Left cardiac atrium (tissue), 4 donors: ENCODE measurements around the gene RAB13. TPM values are rescaled to one million over a fixed set of nuclear protein-coding genes. Genes with fewer than 3 reads are reported as not detected.
"Not testable (repeated sequence)": the region's sequence is repeated elsewhere in the genome, so short reads cannot be mapped to it uniquely, and the experiment has no call there.

Experiments
- ATAC-seq, 2 donors: fragments of 200-7000 bp; cut with Tn5 transposase; one replicate each; pipeline ENCODE4 v1.9.1; 2020; ENCODE audit warnings: mild to moderate bottlenecking in 2 of 2, moderate library complexity in 2 of 2
- DNase-seq: peaks from one replicate; pipeline ENCODE4 v3.0.0-alpha.2; 2020
- intact Hi-C, 2 donors: fragments of 100-400 bp; cut with DNase I; formaldehyde crosslinking; loops; one replicate each; pipeline versions ENCODE4 v1.14.1 to v1.15.1; 2022 to 2023
- long read RNA-seq: library from polyadenylated mRNA; unstranded; transcript quantifications from one replicate; pipeline ENCODE4 v2.0.0, GENCODE V29; 2021
- total RNA-seq, 2 donors: library from RNA; stranded (reverse); fragmentation: NEBNext Ultra II Directional; extraction: Animal tissue kit (Norgen Biotek cat#: 25700); gene quantifications; one replicate each; pipeline ENCODE4 v1.2.1, GENCODE V29; 2021
- donor health status: DM: no; HTN: yes; CAD: no.
- donor health status: DM: no; HTN: yes; CAD: no; lungs with severe emphysema.
- donor health status: DM: yes; HTN: yes; CAD: no.
- donor health status: Dilated cardiomyopathy.

RAB13 gene
- total RNA-seq = 10 to 100 TPM; 72.1 to 77.5 TPM
- long read RNA-seq, transcript RAB13-201 (8 exons, 1,176 nt) = major isoform, 16 of 17 reads
- long read RNA-seq, partial matches to known transcripts = 0 of 17 reads
- long read RNA-seq, other reads (novel, unspliced or antisense) = 0 of 17 reads

DNA sequence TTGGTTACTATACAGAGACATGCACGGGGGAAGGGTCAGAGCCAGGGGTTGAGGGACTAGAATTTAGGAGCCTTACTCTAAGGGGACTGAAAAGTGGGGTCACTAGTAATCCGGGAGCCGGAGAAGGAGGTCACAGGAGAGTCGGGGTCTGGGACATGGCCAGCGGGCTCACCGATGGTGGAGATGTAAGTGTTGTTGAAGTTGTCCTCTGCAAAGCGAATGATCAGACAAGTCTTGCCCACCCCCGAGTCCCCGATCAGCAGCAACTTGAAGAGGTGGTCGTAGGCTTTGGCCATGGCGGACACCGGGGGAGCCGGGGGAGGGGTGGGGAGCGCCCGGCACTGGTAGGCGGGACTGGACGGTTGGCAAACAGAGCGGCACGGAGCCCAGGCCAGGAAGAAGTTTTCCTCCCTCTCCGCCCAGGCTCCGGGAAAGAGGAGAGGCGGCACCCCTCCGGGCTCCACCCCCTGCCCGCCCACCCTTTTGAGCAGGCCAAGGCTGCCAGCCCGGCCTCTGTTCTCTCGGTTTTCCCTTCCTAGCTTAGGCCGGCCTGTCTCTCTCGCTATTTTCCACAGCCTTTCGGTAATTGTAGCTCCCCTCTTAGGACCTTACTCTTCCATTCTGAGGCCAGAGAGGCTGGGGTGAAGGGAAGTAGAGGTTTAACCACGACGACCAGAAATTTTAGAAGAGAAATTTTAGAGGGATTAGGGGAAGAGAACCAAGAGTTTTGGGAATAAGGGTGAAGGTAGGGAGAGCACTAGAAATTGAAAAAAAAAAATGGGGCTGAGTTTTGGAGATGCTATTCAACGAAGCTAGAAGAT lies at the start of gene RAB13:
TSS of gene RAB13 (minus strand) at position 399 of the 821 bp plus-strand sequence. CDS start at position 296, 103 bp downstream.
- intact Hi-C loops = loop anchor here (2.0 to 10.0 kb wide), 4 partner anchors 189 to 311 kb away; partner anchors contain the start of genes NPR1 (in 2 of the 2) and ILF2 (in 1 of the 2)
- ATAC-seq = peak; percentile 86 to 91

DNA sequence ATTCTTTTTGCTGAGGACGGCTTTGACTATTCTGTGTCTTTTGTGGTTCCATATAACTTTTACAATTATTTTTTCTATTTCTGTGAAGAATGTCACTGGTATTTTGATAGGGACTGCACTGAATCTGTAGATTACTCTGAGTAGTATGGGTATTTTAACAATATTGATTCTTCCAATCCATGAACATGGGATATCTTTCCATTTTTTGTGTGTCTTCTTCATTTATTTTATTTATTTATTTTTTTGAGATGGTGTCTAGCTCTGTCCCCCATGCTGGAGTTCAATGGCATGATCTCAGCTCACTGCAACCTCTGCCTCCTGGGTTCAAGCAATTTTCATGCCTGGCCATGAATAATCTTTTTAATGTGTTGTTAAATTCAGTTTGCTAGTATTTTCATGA lies 47.6 kb upstream of the RAB13 start:
- DNase-seq, ATAC-seq, intact Hi-C loops: not testable (repeated sequence)

More for the DNA sequence above, at the start of gene RAB13:
- DNase-seq = peak; percentile 91

DNA sequence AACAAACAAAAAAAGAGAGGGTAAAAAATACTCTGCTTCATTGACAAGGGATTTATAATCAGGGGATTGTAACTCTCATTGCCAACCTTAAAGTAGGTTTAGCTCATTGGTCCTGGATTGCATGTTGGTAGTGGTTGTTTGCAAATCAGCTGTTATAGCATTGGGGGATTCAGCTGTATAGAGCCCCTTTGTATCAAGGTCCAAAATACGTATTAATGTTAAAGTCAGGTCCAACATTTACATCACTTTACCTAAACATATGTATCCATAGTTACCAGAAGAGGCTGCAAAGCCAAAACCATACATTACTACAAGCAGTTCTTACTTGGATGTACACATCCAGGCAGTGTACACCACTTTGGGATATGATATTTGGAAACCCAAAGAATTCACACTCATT lies 33.8 kb upstream of the RAB13 start:
- no peak for ATAC-seq
- no peak for DNase-seq
- intact Hi-C loops = no loop called here

DNA sequence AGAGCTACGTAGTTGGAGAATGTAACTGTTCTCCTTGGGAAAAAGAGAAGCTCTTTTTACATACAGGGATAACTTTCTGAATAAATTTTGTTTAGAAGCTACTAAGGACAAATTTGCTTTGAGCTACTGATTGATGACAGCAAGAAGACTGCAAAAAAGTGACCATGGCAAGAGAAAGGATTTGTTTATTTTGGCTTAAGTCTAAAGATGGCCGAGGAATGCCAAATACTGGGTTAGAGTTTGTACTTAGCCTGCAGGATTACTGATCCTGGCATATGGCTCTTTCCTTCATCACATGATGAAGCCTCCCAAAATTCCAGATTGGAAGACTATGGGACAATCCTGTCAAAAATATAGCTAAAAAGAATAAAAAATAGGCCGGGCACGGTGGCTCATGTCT lies 33.1 kb upstream of the RAB13 start:
- no peak for DNase-seq
- no peak for ATAC-seq
- intact Hi-C loops = no loop called here

DNA sequence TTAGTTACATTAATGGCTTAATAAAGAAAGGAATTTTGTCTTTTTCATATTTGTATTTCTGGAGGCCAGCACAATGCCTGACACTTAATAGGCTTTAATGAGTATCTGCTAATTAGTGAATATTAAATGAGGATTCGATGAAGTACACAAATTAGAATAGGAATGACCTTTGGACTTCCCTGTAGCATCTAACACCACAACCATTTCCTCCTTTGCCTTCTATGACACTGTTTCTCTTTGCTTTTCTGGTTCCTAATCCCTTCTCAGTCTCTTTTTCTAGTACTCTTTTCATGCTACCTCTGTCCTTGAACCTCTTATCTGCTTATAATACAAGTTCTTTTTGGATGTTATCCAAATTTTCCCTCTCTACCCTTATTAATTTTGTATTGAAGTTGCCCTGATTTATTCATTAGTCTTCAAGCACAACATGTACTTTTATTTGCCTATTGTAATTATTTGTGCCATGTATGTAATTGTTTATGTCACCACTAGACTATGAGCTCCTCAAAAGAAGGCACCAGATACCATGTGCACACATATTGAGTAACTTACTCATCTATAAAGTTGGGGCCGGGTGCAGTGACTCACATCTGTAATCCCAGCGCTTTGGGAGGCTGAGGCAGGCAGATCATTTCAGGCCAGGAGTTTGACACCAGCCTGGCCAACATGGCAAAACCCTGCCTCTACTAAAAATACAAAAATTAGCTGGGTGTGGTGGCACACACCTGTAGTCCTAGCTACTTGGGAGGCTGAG lies 28.2 kb upstream of the RAB13 start:
- ATAC-seq (no peak), DNase-seq (no peak)
- intact Hi-C loops = no loop called here

DNA sequence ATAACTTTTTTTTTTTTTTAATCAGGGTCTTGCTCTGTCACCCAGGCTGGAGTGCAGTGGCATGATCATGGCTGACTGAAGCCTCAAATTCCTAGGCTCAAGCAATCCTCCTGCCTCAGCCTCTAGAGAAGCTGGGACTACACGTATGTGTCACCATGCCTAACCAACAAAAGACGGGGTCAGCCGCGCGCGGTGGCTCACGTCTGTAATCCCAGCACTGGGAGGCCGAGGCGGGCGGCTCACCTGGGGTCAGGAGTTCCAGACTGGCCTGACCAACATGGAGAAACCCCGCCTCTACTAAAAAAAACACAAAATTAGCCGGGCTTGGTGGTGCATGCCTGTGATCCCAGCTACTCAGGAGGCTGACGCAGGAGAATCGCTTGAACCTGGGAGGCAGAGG lies 26.4 kb upstream of the RAB13 start:
- intact Hi-C loops, ATAC-seq: not testable (repeated sequence)

DNA sequence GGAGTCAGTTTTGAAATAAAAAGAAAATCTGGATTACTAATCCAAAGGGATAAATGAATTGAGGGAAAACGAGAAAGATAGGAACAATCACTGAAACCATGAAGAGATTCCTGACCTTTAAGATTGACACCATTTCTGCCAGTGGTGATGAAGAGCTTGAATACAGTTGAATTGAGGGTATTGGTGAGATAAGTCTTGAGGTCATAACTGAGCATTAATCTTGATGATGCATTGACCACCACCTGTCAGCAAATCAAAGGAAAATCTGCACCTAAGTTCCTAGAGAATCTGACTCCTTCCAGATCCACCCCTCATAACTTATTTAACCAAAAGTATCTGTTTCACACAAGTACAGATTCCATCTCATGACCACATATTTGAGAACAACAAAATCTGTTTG lies 26.0 kb upstream of the RAB13 start:
- intact Hi-C loops = no loop called here
- no peak for DNase-seq
- no peak for ATAC-seq

More for the DNA sequence above, 26.4 kb upstream of the RAB13 start:
- not testable (repeated sequence) for DNase-seq

DNA sequence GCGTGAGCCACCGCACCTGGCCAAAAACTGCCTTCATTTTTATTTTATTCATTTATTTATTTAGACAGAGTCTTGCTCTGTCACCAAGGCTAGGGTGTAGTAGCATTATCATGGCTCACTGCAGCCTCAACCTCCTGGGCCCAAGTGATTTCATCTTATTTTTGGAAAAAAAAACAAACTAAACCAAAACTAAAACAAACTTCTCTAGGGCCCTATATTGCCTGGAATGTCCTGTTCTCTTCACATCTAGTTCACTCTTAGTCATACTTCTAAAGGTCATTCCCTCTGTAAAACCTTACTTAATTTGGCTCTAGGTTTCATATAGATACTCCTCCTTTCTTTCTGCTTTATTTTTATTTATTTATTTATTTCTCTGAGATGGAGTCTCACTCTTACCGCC lies 20.0 kb upstream of the RAB13 start:
- intact Hi-C loops = no loop called here
- no peak for ATAC-seq
- no peak for DNase-seq

DNA sequence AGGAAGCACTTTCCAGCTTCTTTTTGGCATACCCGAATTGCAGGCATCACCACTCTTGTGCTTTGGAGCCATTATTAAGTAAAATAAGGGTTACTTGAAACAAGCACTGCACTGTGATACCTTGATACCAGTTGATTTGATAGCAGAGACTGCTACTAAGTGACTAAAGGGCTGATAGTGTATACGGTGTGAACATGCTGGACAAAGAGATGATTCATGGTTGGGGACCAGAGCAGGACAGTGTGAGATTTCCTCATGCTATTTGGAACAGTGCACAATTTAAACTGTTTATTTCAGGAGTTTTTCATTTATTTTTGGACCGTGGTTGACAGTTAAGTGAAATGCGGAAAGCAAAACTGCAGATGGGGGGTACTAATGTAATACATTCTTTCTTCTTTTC lies 14.3 kb upstream of the RAB13 start:
- ATAC-seq (no peak), DNase-seq (no peak)
- intact Hi-C loops = no loop called here

DNA sequence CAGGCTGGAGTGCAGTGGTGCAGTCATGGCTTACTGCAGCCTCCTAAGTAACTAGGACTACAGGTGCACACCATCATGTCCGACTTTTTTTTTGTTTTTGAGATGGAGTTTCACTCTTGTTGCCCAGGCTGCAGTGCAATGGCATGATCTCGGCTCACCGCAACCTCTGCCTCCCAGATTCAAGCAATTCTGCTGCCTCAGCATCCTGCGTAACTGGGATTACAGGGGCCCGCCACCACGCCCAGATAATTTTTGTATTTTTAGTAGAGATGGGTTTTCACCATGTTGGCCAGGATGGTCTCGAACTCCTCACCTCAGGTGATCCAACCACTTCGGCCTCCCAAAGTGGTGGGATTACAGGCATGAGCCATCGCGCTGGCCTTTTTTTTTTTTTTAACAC lies 10.7 kb upstream of the RAB13 start:
- not testable (repeated sequence) for ATAC-seq, DNase-seq
- intact Hi-C loops = loop anchor here in 1 of 2 donors (10.0 kb wide), 1 partner anchor 158 kb away; the partner anchor contains the start of gene NUP210L

DNA sequence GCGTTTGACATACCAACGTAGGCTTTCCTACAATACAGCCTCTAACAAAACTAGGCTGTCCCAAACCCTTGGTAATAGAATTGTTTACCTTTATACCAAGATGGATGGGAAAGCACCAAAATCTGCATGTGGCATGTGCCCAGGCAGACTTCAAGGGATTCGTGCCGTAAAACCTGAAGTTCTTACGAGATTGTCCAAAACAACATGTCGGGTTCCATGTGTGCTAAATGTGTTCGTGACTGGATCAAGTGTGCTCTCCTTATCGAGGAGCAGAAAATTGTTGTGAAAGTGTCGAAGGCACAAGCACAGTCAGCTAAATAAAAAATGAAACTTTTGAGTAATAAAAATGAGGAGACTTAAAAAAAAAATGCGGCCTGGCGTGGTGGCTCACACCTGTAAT lies 9.5 kb upstream of the RAB13 start:
- DNase-seq (no peak), ATAC-seq (no peak)
- intact Hi-C loops = loop anchor here in 1 of 2 donors (10.0 kb wide), 1 partner anchor 159 kb away; the partner anchor contains the start of gene NUP210L

DNA sequence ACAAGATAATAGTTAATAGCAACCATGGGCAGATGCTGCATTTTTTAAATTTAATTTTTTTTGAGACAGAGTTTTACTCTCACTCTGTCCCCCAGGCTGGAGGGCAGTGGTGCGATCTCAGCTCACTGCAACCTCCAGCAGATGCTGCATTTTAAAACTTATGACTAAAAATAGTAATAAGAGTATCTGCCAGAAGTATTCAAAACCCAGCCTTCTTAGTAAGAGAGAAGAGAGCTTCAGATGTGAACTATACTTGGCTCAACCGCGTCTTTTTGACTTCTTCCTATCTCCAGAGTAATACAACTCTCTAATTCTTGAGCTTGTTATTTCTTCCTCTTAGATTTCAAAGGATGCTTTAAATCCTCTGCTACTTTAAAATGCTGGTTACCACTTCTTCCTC lies 9.1 kb upstream of the RAB13 start:
- intact Hi-C loops = loop anchor here in 1 of 2 donors (10.0 kb wide), 1 partner anchor 160 kb away; the partner anchor contains the start of gene NUP210L
- DNase-seq (no peak), ATAC-seq (no peak)

DNA sequence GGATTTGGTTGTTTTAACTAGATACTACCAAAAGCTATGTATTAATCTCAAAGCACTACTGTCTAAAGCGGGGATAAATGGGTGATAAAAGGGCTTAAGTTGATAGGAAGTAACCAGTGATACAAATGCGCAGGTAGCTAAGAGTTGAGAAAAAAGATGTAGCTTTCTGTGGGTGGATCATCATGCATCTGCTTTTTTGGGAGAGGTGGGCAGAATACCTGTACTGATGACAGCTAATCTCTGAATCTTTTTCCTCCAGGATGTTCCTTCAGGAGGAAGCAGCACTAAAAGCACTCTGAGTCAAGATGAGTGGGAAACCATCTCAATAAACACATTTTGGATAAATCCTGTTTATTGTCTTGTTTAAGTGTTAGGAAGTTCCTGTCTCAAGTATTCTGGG lies 5.7 kb upstream of the RAB13 start:
- intact Hi-C loops = loop anchor here in 1 of 2 donors (10.0 kb wide), 1 partner anchor 163 kb away; the partner anchor contains the start of gene NUP210L
- no peak for ATAC-seq
- DNase-seq = no peak

DNA sequence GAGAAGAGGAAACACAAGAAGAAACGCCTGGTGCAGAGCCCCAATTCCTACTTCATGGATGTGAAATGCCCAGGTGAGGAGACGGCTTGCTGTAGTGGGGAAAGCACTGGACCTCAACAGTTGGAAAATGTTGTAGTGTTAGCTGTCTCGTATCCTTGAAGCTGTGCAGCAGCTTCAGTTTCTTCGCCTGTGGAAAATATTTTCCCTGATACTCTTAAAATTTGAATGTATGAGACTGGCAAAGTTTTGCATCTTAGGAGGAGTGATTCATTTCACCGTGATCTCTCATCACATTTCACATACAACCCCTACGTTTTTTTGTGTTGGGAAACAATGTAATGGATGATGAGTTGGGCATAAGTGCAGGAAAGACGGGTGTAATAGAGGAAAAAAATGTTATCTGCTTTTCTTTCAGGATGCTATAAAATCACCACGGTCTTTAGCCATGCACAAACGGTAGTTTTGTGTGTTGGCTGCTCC lies 5.1 kb upstream of the RAB13 start:
- ATAC-seq = no peak
- intact Hi-C loops = loop anchor here in 1 of 2 donors (10.0 kb wide), 1 partner anchor 164 kb away; the partner anchor contains the start of gene NUP210L

DNA sequence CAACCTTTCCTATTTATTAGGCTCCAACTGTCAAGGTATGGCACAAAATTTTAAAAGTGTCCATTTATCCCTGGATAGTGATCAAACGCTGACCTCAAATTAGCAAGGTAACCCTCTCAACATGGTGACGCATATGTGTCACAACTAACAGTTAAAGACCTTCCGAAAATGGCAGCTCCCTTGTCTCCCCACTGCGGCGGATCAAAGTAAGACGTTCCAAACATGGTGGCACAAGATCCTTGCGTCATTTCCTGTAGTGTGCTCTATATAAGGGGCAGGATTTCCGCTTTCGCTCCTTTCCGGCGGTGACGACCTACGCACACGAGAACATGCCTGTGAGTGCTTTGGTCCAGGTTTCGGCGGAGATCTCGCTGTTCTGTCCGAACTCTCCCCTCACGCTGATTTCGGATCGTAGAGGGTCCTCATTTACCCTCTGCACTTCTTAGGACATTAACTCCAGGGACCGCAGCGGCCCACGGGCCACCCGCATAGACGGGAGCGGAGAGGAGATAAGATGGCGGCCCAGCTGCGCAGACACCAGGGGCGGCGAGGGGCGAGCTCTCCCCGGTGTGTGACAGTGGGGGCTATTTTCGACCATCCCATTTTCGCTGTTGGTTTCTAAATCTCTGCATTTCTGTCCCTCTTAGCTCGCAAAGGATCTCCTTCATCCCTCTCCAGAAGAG lies 4.5 kb upstream of the RAB13 start, which contains the start of gene RPS27:
TSS of gene RPS27 (plus strand) at position 295 of the 683 bp plus-strand sequence. CDS start at position 330, 35 bp downstream.
- intact Hi-C loops = loop anchor here in 1 of 2 donors (10.0 kb wide), 1 partner anchor 164 kb away; the partner anchor contains the start of gene NUP210L

More for the DNA sequence above, 5.1 kb upstream of the RAB13 start:
- DNase-seq = no peak

DNA sequence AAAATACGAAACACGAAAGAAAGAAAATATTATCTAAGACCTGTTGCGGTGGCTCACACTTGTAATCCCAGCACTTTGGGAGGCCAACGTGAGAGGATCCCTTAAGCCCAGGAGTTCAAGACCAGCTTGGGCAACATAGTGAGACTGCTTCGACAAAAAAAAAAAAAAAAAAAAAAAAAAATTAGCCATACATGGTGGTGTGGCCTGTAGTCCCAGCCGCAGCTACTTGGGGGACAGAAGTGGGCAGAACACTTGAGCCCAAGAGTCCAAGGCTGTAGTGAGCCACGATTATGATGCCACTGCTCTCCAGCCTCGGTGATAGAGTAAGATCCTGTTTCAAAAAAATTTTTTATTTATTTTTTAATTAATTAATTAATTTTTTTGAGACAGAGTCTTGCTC lies 1.5 kb upstream of the RAB13 start:
- intact Hi-C loops = loop anchor here (2.0 to 10.0 kb wide), 4 partner anchors 190 to 313 kb away; partner anchors contain the start of genes NPR1 (in 2 of the 2) and ILF2 (in 1 of the 2)
- DNase-seq (no peak), ATAC-seq (no peak)

More for the DNA sequence above, 4.5 kb upstream of the RAB13 start, which contains the start of gene RPS27:
- DNase-seq = peak; percentile 91
- peak; percentile 78 to 84 for ATAC-seq

DNA sequence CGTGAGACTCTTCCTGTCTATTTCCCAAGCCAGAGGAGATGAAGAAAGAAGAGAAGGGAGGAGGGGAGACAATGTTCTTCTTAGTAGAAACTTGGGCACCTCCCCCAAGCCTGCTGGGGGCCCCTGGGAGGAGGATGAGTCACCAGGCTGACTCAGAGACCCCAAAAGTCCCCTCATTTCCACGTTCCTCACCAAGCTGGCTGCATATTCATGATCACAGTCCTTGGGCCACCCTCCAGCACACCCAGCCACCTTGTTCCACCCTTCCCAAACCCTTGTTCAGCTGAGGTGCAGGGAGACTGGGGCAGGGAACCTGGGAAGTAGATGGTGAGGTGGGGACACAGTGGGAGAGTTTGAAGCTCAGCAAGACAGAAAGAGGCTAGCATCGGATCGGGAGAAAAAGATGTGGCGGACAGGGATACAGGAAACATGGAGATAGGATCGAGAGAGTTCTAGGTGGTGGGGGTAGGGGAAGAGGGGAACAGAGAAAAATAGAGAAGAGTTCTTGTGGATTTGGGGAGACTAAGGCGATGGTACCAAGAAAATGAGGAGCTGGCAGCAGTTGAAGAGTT lies 712 bp downstream of the RAB13 start:
- DNase-seq (peak; percentile 67), ATAC-seq (peak; percentile 14 to 36)
- intact Hi-C loops = loop anchor here (5.0 to 10.0 kb wide), 3 partner anchors 188 to 311 kb away; partner anchors contain the start of genes NPR1 (in 2 of the 2) and ILF2 (in 1 of the 2)
